BE2C (cell line): Measurements from ENCODE around the gene MIGA2.

Experiments used
- DNase-seq: peaks from one replicate; pipeline ENCODE4 v3.0.0-alpha.2; 2020
- H3K27me3 ChIP-seq: fragments of 250-450 bp; sonication (Bioruptor Pico); 2 replicates; pipeline ENCODE4 v1.5.1; 2020; ENCODE audit warnings: mild to moderate bottlenecking
- H3K36me3 ChIP-seq: fragments of 250-450 bp; sonication (Bioruptor Pico); 2 replicates; pipeline ENCODE4 v1.5.1; 2020; ENCODE audit warnings: mild to moderate bottlenecking
- H3K4me1 ChIP-seq: fragments of 250-450 bp; sonication (Bioruptor Pico); 2 replicates; pipeline ENCODE4 v1.5.1; 2020
- H3K4me3 ChIP-seq: 2 replicates; pipeline ENCODE4 v1.5.1; 2011; ENCODE audit warnings: low read depth, low read length
- H3K9me3 ChIP-seq: fragments of 250-450 bp; sonication (Bioruptor Pico); 2 replicates; pipeline ENCODE4 v1.5.1; 2020
- CTCF ChIP-seq: IDR thresholded peaks from 2 replicates; pipeline ENCODE4 v1.5.1; 2012; ENCODE audit warnings: mild to moderate bottlenecking, low read depth, low read length

The MIGA2 gene

DNA sequence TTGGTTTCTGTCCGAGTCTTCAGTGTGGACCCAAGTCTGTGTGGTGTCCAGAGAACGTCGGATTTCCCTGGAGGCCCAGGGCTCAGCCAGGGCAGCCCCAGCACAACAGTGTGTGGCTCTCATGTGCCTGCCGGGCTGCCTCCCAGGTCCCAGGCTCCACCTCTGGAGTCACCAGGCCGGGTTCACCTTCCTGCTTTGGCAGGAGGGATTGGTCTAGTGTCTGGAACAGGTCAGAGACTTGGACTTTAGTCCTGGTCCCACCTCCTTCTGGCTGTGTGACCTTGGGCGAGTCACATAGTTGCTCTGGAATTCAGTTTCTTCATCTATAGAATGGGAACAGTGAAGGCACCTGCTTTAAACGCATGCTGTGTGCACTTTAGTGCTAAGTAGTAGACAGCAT is 47.7 kb downstream of the MIGA2 start:
- no peak for DNase-seq
- Histone ChIP-seq H3K4me1 (no peaks in the 10 kb centered on the region; the same call in 1 of the 2 replicates), H3K36me3 (peaks cover 43% of the 10 kb centered on the region), H3K4me3 (no peak overlapping the region), H3K27me3 (no peaks in the 10 kb centered on the region), H3K9me3 (no peaks in the 10 kb centered on the region)
- TF ChIP-seq CTCF: no peak

GRCh38 chr9:129089246-129089645 is 52.8 kb downstream of the MIGA2 start:
- Histone ChIP-seq H3K36me3 (peaks cover 46% of the 10 kb centered on the region), H3K4me3 (no peak overlapping the region), H3K27me3 (no peaks in the 10 kb centered on the region), H3K4me1 (no peaks in the 10 kb centered on the region), H3K9me3 (no peaks in the 10 kb centered on the region)
- no peak for DNase-seq
- TF ChIP-seq CTCF: no peak

DNA sequence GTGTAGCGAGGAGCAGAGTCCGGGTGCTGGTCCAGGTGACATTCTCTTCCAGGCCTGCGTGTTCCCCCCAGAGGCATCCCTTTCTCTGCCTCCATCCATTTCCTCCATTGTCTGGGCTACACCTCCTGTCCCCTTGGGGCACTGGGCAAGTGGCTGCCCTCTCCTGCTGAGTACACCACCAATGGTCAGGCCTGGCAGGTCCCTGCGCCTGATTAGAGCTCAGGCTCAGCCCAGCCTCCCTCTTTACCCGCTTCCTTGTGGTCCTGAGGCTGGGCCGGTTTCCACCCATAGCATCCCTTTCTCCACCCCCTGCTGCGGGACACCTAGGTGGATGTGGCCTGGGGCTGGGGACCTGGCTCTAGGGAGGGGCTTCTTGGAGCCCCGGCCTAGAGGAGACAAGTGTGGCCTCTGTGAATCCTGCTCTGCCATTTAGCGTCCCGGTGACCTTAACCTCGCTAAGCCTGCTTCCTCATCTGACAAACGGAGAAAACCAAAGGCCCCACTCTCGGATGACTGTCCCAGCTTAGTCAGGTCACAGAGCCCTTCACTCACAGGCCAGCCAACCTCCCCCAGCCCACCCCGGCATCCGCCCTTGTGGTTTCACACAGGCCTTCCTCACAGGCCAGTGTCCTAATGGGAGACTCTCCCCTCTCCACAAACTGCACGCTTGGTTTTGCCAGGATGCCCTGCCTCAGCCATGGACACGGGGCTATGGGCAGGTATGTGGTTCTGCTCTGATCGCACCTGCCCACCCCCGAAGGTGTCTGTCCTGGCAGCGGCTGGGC is 57.4 kb downstream of the MIGA2 start:
- Histone ChIP-seq H3K36me3 (peaks cover 16% of the 10 kb centered on the region), H3K9me3 (no peaks in the 10 kb centered on the region), H3K27me3 (no peaks in the 10 kb centered on the region), H3K4me3 (no peak overlapping the region), H3K4me1 (no peaks in the 10 kb centered on the region)
- TF ChIP-seq CTCF: no peak
- no peak for DNase-seq

DNA sequence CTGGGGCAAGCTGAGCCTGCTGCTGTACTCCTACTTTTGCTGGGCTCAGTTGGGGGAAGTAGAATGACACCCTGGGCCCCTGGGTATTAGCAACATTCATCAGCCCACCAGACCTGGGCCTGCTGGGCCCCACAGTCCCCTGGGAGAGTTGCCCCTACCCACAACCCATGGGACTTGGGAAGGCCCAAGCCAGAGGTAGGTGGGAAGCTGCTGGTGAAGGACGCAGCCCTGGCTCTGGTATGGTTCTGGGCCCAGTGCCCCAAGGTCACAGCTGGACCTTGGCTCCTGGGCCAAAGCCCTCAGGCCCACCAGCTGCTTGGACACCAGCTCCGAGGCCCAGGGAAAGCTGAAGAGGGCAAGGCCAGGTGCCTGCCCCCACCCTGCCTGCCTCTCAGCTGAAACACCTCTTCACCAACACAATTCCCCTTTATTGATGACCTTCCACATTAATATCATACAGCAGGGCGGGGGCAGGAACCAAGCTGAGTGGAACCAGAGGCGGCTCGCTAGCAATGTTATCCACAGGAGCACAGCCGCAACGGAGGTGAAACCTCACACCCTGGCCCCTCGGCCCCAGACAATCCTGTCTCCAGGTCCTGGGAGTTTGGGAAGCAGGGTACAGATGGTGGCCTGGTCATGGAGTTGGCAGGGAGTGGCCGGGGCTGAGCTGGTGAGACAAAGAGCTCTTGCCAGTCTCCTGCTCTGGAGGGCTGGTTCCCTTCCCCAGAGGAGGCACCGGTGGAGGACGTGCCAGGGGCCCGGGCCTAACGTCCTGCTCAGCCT is 58.2 kb downstream of the MIGA2 start:
- H3K4me1 ChIP-seq: no peaks in the 10 kb centered on the region
- H3K27me3 ChIP-seq: no peaks in the 10 kb centered on the region
- no peak overlapping the region for H3K4me3 ChIP-seq
- TF ChIP-seq CTCF: no peak
- DNase-seq: no peak
- peaks cover 8% of the 10 kb centered on the region for H3K36me3 ChIP-seq
- H3K9me3 ChIP-seq: no peaks in the 10 kb centered on the region

DNA sequence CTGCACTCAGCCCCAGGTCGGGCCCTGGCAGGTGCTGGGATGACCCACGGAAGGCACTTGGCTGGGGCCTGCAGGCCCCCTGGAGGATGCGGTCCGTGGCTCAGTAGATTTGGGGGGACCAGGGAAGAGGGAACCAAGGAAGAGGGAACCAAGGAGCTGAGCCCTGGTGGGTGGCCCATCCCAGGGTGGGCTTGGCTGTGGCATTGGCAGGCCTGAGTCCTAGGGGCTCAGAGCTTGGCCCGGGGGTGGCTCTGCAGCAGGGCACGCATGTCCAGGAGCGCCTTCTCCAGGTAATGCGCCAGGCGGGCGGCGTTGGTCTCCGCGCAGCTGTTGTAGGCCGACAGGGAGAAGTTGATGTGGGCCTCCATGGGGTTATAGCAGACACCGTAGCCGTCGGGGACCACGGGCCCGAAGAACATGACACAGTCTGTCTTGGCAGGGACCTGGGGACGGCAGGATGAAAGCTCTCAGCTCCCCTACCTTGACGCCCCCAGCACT is 58.8 kb downstream of the MIGA2 start:
- H3K9me3 ChIP-seq: no peaks in the 10 kb centered on the region
- no peaks in the 10 kb centered on the region for H3K27me3 ChIP-seq
- no peak for DNase-seq
- no peak overlapping the region for H3K4me3 ChIP-seq
- no peak for TF ChIP-seq CTCF
- H3K36me3 ChIP-seq: peaks cover 4% of the 10 kb centered on the region
- no peaks in the 10 kb centered on the region for H3K4me1 ChIP-seq

- no peak for TF ChIP-seq CTCF
- Histone ChIP-seq H3K27me3 (no peaks in the 10 kb centered on the region), H3K4me3 (no peak overlapping the region), H3K9me3 (no peaks in the 10 kb centered on the region), H3K36me3 (no peaks in the 10 kb centered on the region; the same call in 1 of the 2 replicates), H3K4me1 (no peaks in the 10 kb centered on the region)
- DNase-seq: no peak
Observed at GRCh38 chr9:129095908-129096307, 59.5 kb downstream of the MIGA2 start.
